IMR-90 (cell line): ENCODE results near the gene SIAH3. TPM values are rescaled to one million over a fixed set of nuclear protein-coding genes. Genes with fewer than 3 reads are reported as not detected.

Source experiments
- ATAC-seq: fragments of 200-7000 bp; cut with Tn5 transposase; 2 replicates; pipeline ENCODE4 v1.9.1; 2020; ENCODE audit warnings: low read depth, mild to moderate bottlenecking, moderate library complexity
- BruUV-seq: library from RNA; stranded (reverse); fragments of 400-500 nt; replicated peaks from 2 replicates; lab custom pipeline; 2021; lab: Mats Ljungman, UMichigan
- CTCF ChIA-PET: fragments of 300-600 bp; formaldehyde crosslinking; extraction: SDS; loops from one replicate; lab custom pipeline; 2021; ENCODE audit warnings: antibody characterized with exemption; lab: Yijun Ruan, JAX
- POLR2A ChIA-PET: fragments of 300-600 bp; sonication (Branson Sonifier 250); formaldehyde crosslinking; loops from one replicate; lab custom pipeline; 2022; ENCODE audit warnings: antibody characterized with exemption; ENCODE audit not compliant: unreplicated experiment; lab: Charles Lee
- DNase-seq: peaks from one replicate; pipeline ENCODE4 v3.0.0; 2013
- H2AFZ ChIP-seq: replicated peaks from 2 replicates; pipeline ENCODE3; 2013; ENCODE audit warnings: low read length, mild to moderate bottlenecking; ENCODE audit not compliant: poor library complexity
- H2AK5ac ChIP-seq: 2 replicates; pipeline ENCODE4 v1.6.1; 2013; ENCODE audit warnings: low read depth, low read length, inconsistent platforms
- H2AK9ac ChIP-seq: replicated peaks from 2 replicates; pipeline ENCODE3; 2013; ENCODE audit warnings: mild to moderate bottlenecking, low read depth, low read length, moderate library complexity; ENCODE audit not compliant: poor library complexity
- H2BK120ac ChIP-seq: 2 replicates; pipeline ENCODE4 v1.6.1; 2013; ENCODE audit warnings: low read depth, low read length, inconsistent platforms
- H2BK15ac ChIP-seq: 3 replicates; pipeline ENCODE4 v1.6.1; 2013; ENCODE audit warnings: low read depth, low read length, inconsistent platforms
- H2BK20ac ChIP-seq: 2 replicates; pipeline ENCODE4 v1.6.1; 2013; ENCODE audit warnings: low read depth, mild to moderate bottlenecking, inconsistent platforms, low read length, moderate library complexity
- H2BK5ac ChIP-seq: 2 replicates; pipeline ENCODE4 v1.6.1; 2013; ENCODE audit warnings: mild to moderate bottlenecking, low read depth, low read length, inconsistent platforms; ENCODE audit not compliant: poor library complexity, severe bottlenecking
- H3K14ac ChIP-seq: replicated peaks from 2 replicates; pipeline ENCODE4 v1.6.1; 2013; ENCODE audit warnings: low read depth, low read length, inconsistent platforms
- H3K18ac ChIP-seq: 2 replicates; pipeline ENCODE4 v1.6.1; 2013; ENCODE audit warnings: low read depth, low read length, control low read depth
- H3K23ac ChIP-seq: 2 replicates; pipeline ENCODE4 v1.6.1; 2013; ENCODE audit warnings: low read depth, low read length, inconsistent platforms
- H3K27ac ChIP-seq: 2 replicates; pipeline ENCODE4 v1.5.1; 2013; ENCODE audit warnings: mild to moderate bottlenecking, control low read depth, low read length; ENCODE audit not compliant: insufficient read depth
- H3K27me3 ChIP-seq: 2 replicates; pipeline ENCODE4 v1.6.1; 2013; ENCODE audit warnings: low read length; ENCODE audit not compliant: control insufficient read depth, insufficient read depth
- H3K36me3 ChIP-seq: 2 replicates; pipeline ENCODE4 v1.6.1; 2013; ENCODE audit warnings: low read length, mixed read lengths; ENCODE audit not compliant: control insufficient read depth, insufficient read depth
- H3K4ac ChIP-seq: 2 replicates; pipeline ENCODE4 v1.6.1; 2013; ENCODE audit warnings: low read depth, low read length, inconsistent platforms
- H3K4me1 ChIP-seq: 2 replicates; pipeline ENCODE4 v1.6.1; 2013; ENCODE audit warnings: low read length, mixed read lengths; ENCODE audit not compliant: control insufficient read depth, insufficient read depth
- H3K4me2 ChIP-seq: 2 replicates; pipeline ENCODE4 v1.6.1; 2013; ENCODE audit warnings: low read depth, mild to moderate bottlenecking, control low read depth, low read length, moderate library complexity
- H3K4me3 ChIP-seq: 2 replicates; pipeline ENCODE4 v1.5.1; 2013; ENCODE audit warnings: low read depth, mild to moderate bottlenecking, control low read depth, low read length, moderate library complexity; ENCODE audit not compliant: insufficient read depth
- H3K56ac ChIP-seq: 2 replicates; pipeline ENCODE4 v1.6.1; 2013; ENCODE audit warnings: low read length, inconsistent platforms; ENCODE audit not compliant: insufficient read depth; ENCODE audit errors: extremely low read depth
- H3K79me1 ChIP-seq, 2 experiments: 2 replicates each; pipeline ENCODE4 v1.6.1; 2013; ENCODE audit warnings: low read length in 2 of 2, inconsistent platforms in 1 of 2, low read depth in 1 of 2
- H3K9ac ChIP-seq: 2 replicates; pipeline ENCODE4 v1.6.1; 2013; ENCODE audit warnings: low read depth, low read length, control low read depth
- H3K9me1 ChIP-seq: 2 replicates; pipeline ENCODE4 v1.6.1; 2013; ENCODE audit warnings: low read length, inconsistent platforms; ENCODE audit not compliant: insufficient read depth
- H3K9me3 ChIP-seq: 2 replicates; pipeline ENCODE4 v1.6.1; 2013; ENCODE audit warnings: low read length; ENCODE audit not compliant: control insufficient read depth, insufficient read depth
- H4K20me1 ChIP-seq: 2 replicates; pipeline ENCODE4 v1.6.1; 2013; ENCODE audit warnings: low read length, inconsistent platforms; ENCODE audit not compliant: insufficient read depth
- H4K5ac ChIP-seq: 2 replicates; pipeline ENCODE4 v1.6.1; 2013; ENCODE audit warnings: mild to moderate bottlenecking, low read depth, low read length, control low read depth
- H4K8ac ChIP-seq, 2 experiments: 2 replicates each; pipeline ENCODE4 v1.6.1; 2013; ENCODE audit warnings: low read depth in 2 of 2, low read length in 2 of 2, control low read depth in 1 of 2, inconsistent platforms in 1 of 2
- H4K91ac ChIP-seq: 2 replicates; pipeline ENCODE4 v1.6.1; 2013; ENCODE audit warnings: low read depth, low read length, inconsistent platforms; ENCODE audit not compliant: insufficient read depth
- CEBPB ChIP-seq: IDR thresholded peaks from 2 replicates; pipeline ENCODE4 v1.6.1; 2012; ENCODE audit warnings: low read depth, low read length, improper control_type of control experiment
- CHD1 ChIP-seq: IDR thresholded peaks from 2 replicates; pipeline ENCODE4 v1.6.1; 2012; ENCODE audit warnings: low read depth, low read length, improper control_type of control experiment
- CTCF ChIP-seq: conservative IDR thresholded peaks from 2 replicates; pipeline ENCODE4 v1.5.1; 2012; ENCODE audit warnings: mild to moderate bottlenecking, low read depth, low read length, improper control_type of control experiment
- ELK1 ChIP-seq: fragments of 150-350 bp; IDR thresholded peaks from 2 replicates; pipeline ENCODE4 v1.6.1; 2016; ENCODE audit warnings: low read depth, mild to moderate bottlenecking, low read length, moderate library complexity, borderline replicate concordance
- MAZ ChIP-seq: IDR thresholded peaks from 2 replicates; pipeline ENCODE4 v1.6.1; 2012; ENCODE audit warnings: low read depth, mild to moderate bottlenecking, low read length, improper control_type of control experiment, moderate library complexity, borderline replicate concordance
- MXI1 ChIP-seq: IDR thresholded peaks from 2 replicates; pipeline ENCODE4 v1.6.1; 2012; ENCODE audit warnings: low read depth, mild to moderate bottlenecking, low read length, moderate library complexity, borderline replicate concordance
- RAD21 ChIP-seq: IDR thresholded peaks from 2 replicates; pipeline ENCODE4 v1.6.1; 2012; ENCODE audit warnings: low read length, improper control_type of control experiment
- SMC3 ChIP-seq: fragments of 150-350 bp; IDR thresholded peaks from 2 replicates; pipeline ENCODE4 v1.6.1; 2016; ENCODE audit warnings: low read depth, mild to moderate bottlenecking, antibody characterized with exemption, low read length, moderate library complexity
- USF2 ChIP-seq: fragments of 150-350 bp; IDR thresholded peaks from 2 replicates; pipeline ENCODE4 v1.6.1; 2017; ENCODE audit warnings: mild to moderate bottlenecking, antibody characterized with exemption, low read length, low read depth
- WGBS, 2 experiments: methylation state at CpG; one replicate each; pipeline versions ENCODE4 v1.1.5 to v1.1.7; 2013; ENCODE audit warnings: missing lambda C conversion rate in 2 of 2; ENCODE audit not compliant: insufficient read length in 1 of 2; ENCODE audit errors: extremely low coverage in 2 of 2; 5-methylcytosine and 5-hydroxymethylcytosine counted together
- dilution Hi-C: fragments of 300-500 bp; cut with HindIII; formaldehyde crosslinking; loops from one replicate; pipeline ENCODE4 v1.14.3; 2018; ENCODE audit warnings: low sequenced_read_pairs; ENCODE audit not compliant: unreplicated experiment
- in situ Hi-C: fragments of 300-500 bp; cut with MboI; formaldehyde crosslinking; loops from 3 replicates; pipeline ENCODE4 v1.14.3; 2019; ENCODE audit warnings: low sequenced_read_pairs, inconsistent platforms, mixed read lengths
- intact Hi-C: fragments of 100-400 bp; cut with micrococcal nuclease; formaldehyde crosslinking; loops from 2 replicates; pipeline ENCODE4 v1.10.0; 2022
- polyA plus RNA-seq, 3 experiments: library from polyadenylated mRNA; depleted of rRNA; stranded (reverse); fragments of >200 nt; gene quantifications; 2 replicates each; pipeline ENCODE4 v1.2.3, GENCODE V29; 2012; ENCODE audit warnings: low replicate concordance in 1 of 3
- total RNA-seq: library from RNA; depleted of rRNA; stranded (reverse); fragments of >200 nt; gene quantifications from 2 replicates; pipeline ENCODE4 v1.2.3, GENCODE V29; 2012

SIAH3 gene
- total and polyA plus RNA-seq, 2 of the 4 experiments (the other 2 are of a cell fraction): under 0.01 TPM; not detected in 1

GRCh38 chr13:45826731-45827130, 24.8 kb downstream of the SIAH3 start:
- TF ChIP-seq USF2: no peak
- no peak for TF ChIP-seq CEBPB
- TF ChIP-seq ELK1: no peak
- no peak for TF ChIP-seq CHD1
- TF ChIP-seq MXI1: no peak
- TF ChIP-seq MAZ: no peak
- TF ChIP-seq CTCF: no peak
- TF ChIP-seq SMC3: no peak
- TF ChIP-seq RAD21: no peak
- CTCF ChIA-PET: interaction anchor here (0.6 kb wide), 1 partner anchor 890 kb away, joined by 10 read pairs; no protein-coding TSS in a partner anchor
- H2BK15ac ChIP-seq: no peak overlapping the region

More at GRCh38 chr13:45826731-45827130, 24.8 kb downstream of the SIAH3 start:
- H3K79me1 ChIP-seq: no peaks in the 10 kb centered on the region
- peaks cover 11% of the 10 kb centered on the region for H3K27me3 ChIP-seq
- intact Hi-C loops (no loop called here), dilution Hi-C loops (no loop called here), in situ Hi-C loops (no loop called here)
- H3K36me3 ChIP-seq: no peaks in the 10 kb centered on the region
- H3K27ac ChIP-seq: no peak overlapping the region
- H4K8ac ChIP-seq: no peak overlapping the region
- no TSS peak for BruUV-seq
- H3K4me2 ChIP-seq: no peak overlapping the region
- H3K9me3 ChIP-seq: no peaks in the 10 kb centered on the region
- no peak overlapping the region for H3K56ac ChIP-seq
- WGBS, 2 experiments: 56% methylated on average over 3 of the region's 5 CpGs; no CpG with 5 or more reads in 1 of the 2 experiments
- H3K4ac ChIP-seq: no peak overlapping the region
- H2BK120ac ChIP-seq: no peak overlapping the region
- no peaks in the 10 kb centered on the region for H3K4me1 ChIP-seq
- H3K9me1 ChIP-seq: no peaks in the 10 kb centered on the region
- H4K20me1 ChIP-seq: no peaks in the 10 kb centered on the region
- no peak overlapping the region for H2AK9ac ChIP-seq
- H2AK5ac ChIP-seq: no peak overlapping the region
- no peak for ATAC-seq
- POLR2A ChIA-PET: no interaction called here
- H3K18ac ChIP-seq: no peak overlapping the region
- no peak overlapping the region for H4K91ac ChIP-seq
- no peak overlapping the region for H2BK5ac ChIP-seq
- no peak overlapping the region for H3K14ac ChIP-seq
- DNase-seq: no peak
- H2BK20ac ChIP-seq: no peak overlapping the region
- no peak overlapping the region for H4K5ac ChIP-seq
- H3K23ac ChIP-seq: no peak overlapping the region
- no peak overlapping the region for H3K4me3 ChIP-seq
- H2AFZ ChIP-seq: no peak overlapping the region
- H3K9ac ChIP-seq: no peak overlapping the region
